H1 (cell line): ENCODE data around the gene RERE. TPM values are rescaled to one million over a fixed set of nuclear protein-coding genes. Genes with fewer than 3 reads are reported as not detected.

Experiments used
- CTCF ChIA-PET: fragments of 300-600 bp; sonication (Branson Sonifier 250); formaldehyde crosslinking; loops from one replicate; lab custom pipeline; 2021; ENCODE audit not compliant: partially characterized antibody; lab: Charles Lee
- POLR2A ChIA-PET: fragments of 300-600 bp; sonication (Branson Sonifier 250); formaldehyde crosslinking; loops from one replicate; lab custom pipeline; 2021; ENCODE audit warnings: inconsistent platforms; ENCODE audit not compliant: partially characterized antibody; lab: Charles Lee
- DNase-seq, 2 experiments: peaks; one replicate each; pipeline versions ENCODE4 v3.0.0 to v3.0.0-alpha.2; 2010 to 2022; ENCODE audit warnings: low spot score in 2 of 2, low read depth in 1 of 2, mixed read lengths in 1 of 2
- FAIRE-seq: peaks from 2 replicates; lab custom pipeline; 2011; peaks lifted over from hg19 to GRCh38; lab: Jason Lieb, UNC
- H2AFZ ChIP-seq: 2 replicates; pipeline ENCODE4 v1.8.1; 2012; ENCODE audit warnings: low read length, inconsistent platforms
- H2AK5ac ChIP-seq: 2 replicates; pipeline ENCODE4 v1.6.1; 2013; ENCODE audit warnings: low read depth, low read length
- H2BK120ac ChIP-seq: replicated peaks from 2 replicates; pipeline ENCODE3; 2013; ENCODE audit warnings: low read depth, low read length, inconsistent platforms
- H2BK12ac ChIP-seq: 2 replicates; pipeline ENCODE4 v1.6.1; 2013; ENCODE audit warnings: low read depth, low read length
- H2BK15ac ChIP-seq: 2 replicates; pipeline ENCODE4 v1.6.1; 2013; ENCODE audit warnings: low read length
- H2BK20ac ChIP-seq: 2 replicates; pipeline ENCODE4 v1.6.1; 2013; ENCODE audit warnings: low read length
- H2BK5ac ChIP-seq: 2 replicates; pipeline ENCODE4 v1.6.1; 2013; ENCODE audit warnings: low read depth, low read length
- H3K14ac ChIP-seq: 2 replicates; pipeline ENCODE4 v1.6.1; 2013; ENCODE audit warnings: inconsistent platforms; ENCODE audit not compliant: insufficient read length
- H3K18ac ChIP-seq: 2 replicates; pipeline ENCODE4 v1.6.1; 2013; ENCODE audit warnings: low read length; ENCODE audit errors: extremely low read depth
- H3K23ac ChIP-seq: 2 replicates; pipeline ENCODE4 v1.6.1; 2013; ENCODE audit warnings: inconsistent platforms; ENCODE audit not compliant: insufficient read length
- H3K23me2 ChIP-seq: 2 replicates; pipeline ENCODE4 v1.6.1; 2013; ENCODE audit warnings: low read depth, low read length
- H3K27ac ChIP-seq: 2 replicates; pipeline ENCODE4 v1.6.1; 2011; ENCODE audit warnings: low read depth, low read length, inconsistent platforms
- H3K27me3 ChIP-seq, 4 experiments: replicated peaks in 1 of 4; 1 replicate in 1 of 4; 2 replicates in 3 of 4; pipeline versions ENCODE4 v1.6.1 to v1.8.1; 2011 to 2013; ENCODE audit warnings: low read length in 3 of 4, mild to moderate bottlenecking in 3 of 4, inconsistent platforms in 2 of 4, mixed read lengths in 2 of 4, moderate library complexity in 1 of 4; ENCODE audit not compliant: control insufficient read depth in 3 of 4, insufficient read depth in 3 of 4; ENCODE audit errors: extremely low read depth in 1 of 4
- H3K36me3 ChIP-seq, 4 experiments: 2 replicates each; pipeline versions ENCODE4 v1.6.1 to v1.8.1; 2011 to 2013; ENCODE audit warnings: mild to moderate bottlenecking in 4 of 4, low read length in 3 of 4, moderate library complexity in 2 of 4, control low read depth in 1 of 4, inconsistent platforms in 1 of 4; ENCODE audit not compliant: insufficient read depth in 4 of 4, control insufficient read depth in 2 of 4
- H3K4ac ChIP-seq: replicated peaks from 2 replicates; pipeline ENCODE3; 2013; ENCODE audit warnings: low read length, low read depth, mixed read lengths, inconsistent platforms; ENCODE audit not compliant: insufficient read length
- H3K4me1 ChIP-seq, 4 experiments: replicated peaks in 1 of 4; 1 replicate in 1 of 4; 2 replicates in 3 of 4; pipeline versions ENCODE4 v1.6.1 to v1.8.1; 2011 to 2013; ENCODE audit warnings: low read length in 3 of 4, inconsistent platforms in 2 of 4, mixed read lengths in 1 of 4; ENCODE audit not compliant: insufficient read depth in 4 of 4, control insufficient read depth in 3 of 4
- H3K4me2 ChIP-seq, 2 experiments: 2 replicates each; pipeline versions ENCODE4 v1.6.1 to v1.8.1; 2011 to 2013; ENCODE audit warnings: low read depth in 2 of 2, low read length in 2 of 2, control low read depth in 1 of 2, inconsistent platforms in 1 of 2, mild to moderate bottlenecking in 1 of 2; ENCODE audit not compliant: insufficient read depth in 1 of 2
- H3K4me3 ChIP-seq, 4 experiments: fragments of 200-600, 300-600 bp in 1 of 4; sonication (generic), shearing (Covaris generic), sonication (Bioruptor Twin) in 1 of 4; 2 replicates each; pipeline versions ENCODE4 v1.5.1 to v1.8.1; 2011 to 2016; ENCODE audit warnings: low read length in 4 of 4, low read depth in 3 of 4, control low read depth in 2 of 4, inconsistent platforms in 2 of 4, mild to moderate bottlenecking in 2 of 4, mixed read lengths in 1 of 4, moderate library complexity in 1 of 4; ENCODE audit not compliant: insufficient read depth in 2 of 4; ENCODE audit errors: extremely low read depth in 1 of 4
- H3K56ac ChIP-seq: replicated peaks from 2 replicates; pipeline ENCODE3; 2013; ENCODE audit warnings: low read depth, mild to moderate bottlenecking, mixed read lengths, low read length, inconsistent platforms; ENCODE audit not compliant: insufficient read length
- H3K79me1 ChIP-seq: 2 replicates; pipeline ENCODE4 v1.6.1; 2013; ENCODE audit warnings: low read depth, low read length, control low read depth
- H3K79me2 ChIP-seq, 2 experiments: 2 replicates each; pipeline versions ENCODE4 v1.6.1 to v1.8.1; 2012 to 2013; ENCODE audit warnings: low read length in 2 of 2, mild to moderate bottlenecking in 2 of 2, inconsistent platforms in 1 of 2; ENCODE audit not compliant: insufficient read depth in 2 of 2, control insufficient read depth in 1 of 2
- H3K9ac ChIP-seq, 4 experiments: replicated peaks in 1 of 4; 1 replicate in 1 of 4; 2 replicates in 3 of 4; pipeline versions ENCODE4 v1.6.1 to v1.8.1; 2011 to 2013; ENCODE audit warnings: low read depth in 3 of 4, low read length in 3 of 4, control low read depth in 2 of 4, mild to moderate bottlenecking in 2 of 4, moderate library complexity in 2 of 4, inconsistent platforms in 1 of 4; ENCODE audit errors: extremely low read depth in 1 of 4
- H3K9me3 ChIP-seq, 2 experiments: 2 replicates each; pipeline versions ENCODE4 v1.6.1 to v1.8.1; 2012 to 2013; ENCODE audit warnings: mild to moderate bottlenecking in 2 of 2, moderate library complexity in 2 of 2, control low read depth in 1 of 2, inconsistent platforms in 1 of 2, low read depth in 1 of 2, low read length in 1 of 2, mixed read lengths in 1 of 2; ENCODE audit not compliant: insufficient read depth in 2 of 2
- H4K20me1 ChIP-seq, 2 experiments: replicated peaks in 1 of 2; 2 replicates each; pipeline versions ENCODE3 to v1.8.1; 2011 to 2013; ENCODE audit warnings: inconsistent platforms in 2 of 2, low read length in 2 of 2, mild to moderate bottlenecking in 1 of 2; ENCODE audit not compliant: insufficient read depth in 2 of 2, control insufficient read depth in 1 of 2
- H4K5ac ChIP-seq: 2 replicates; pipeline ENCODE4 v1.6.1; 2013; ENCODE audit warnings: low read length, low read depth, mixed read lengths, inconsistent platforms; ENCODE audit not compliant: insufficient read length
- H4K8ac ChIP-seq: 2 replicates; pipeline ENCODE4 v1.8.0; 2013; ENCODE audit warnings: mild to moderate bottlenecking, moderate library complexity, low read length, inconsistent platforms; ENCODE audit not compliant: insufficient read depth; ENCODE audit errors: extremely low read depth
- H4K91ac ChIP-seq: replicated peaks from 2 replicates; pipeline ENCODE3; 2013; ENCODE audit warnings: low read length, mixed read lengths, inconsistent platforms; ENCODE audit not compliant: insufficient read length
- BCL11A ChIP-seq, 2 experiments: IDR thresholded peaks; one replicate each; pipeline ENCODE4 v1.6.1; 2011; ENCODE audit warnings: low read depth in 2 of 2, low read length in 2 of 2, mild to moderate bottlenecking in 2 of 2
- CHD1 ChIP-seq: IDR thresholded peaks from 2 replicates; pipeline ENCODE4 v1.6.1; 2012; ENCODE audit warnings: low read depth, low read length, improper control_type of control experiment
- EGR1 ChIP-seq: IDR thresholded peaks from 2 replicates; pipeline ENCODE4 v1.6.1; 2011; ENCODE audit warnings: low read depth, low read length, borderline replicate concordance
- RBBP5 ChIP-seq: IDR thresholded peaks from 2 replicates; pipeline ENCODE4 v1.7.1; 2012; ENCODE audit warnings: low read depth, mild to moderate bottlenecking, inconsistent platforms, low read length, moderate library complexity, borderline replicate concordance
- SRF ChIP-seq: IDR thresholded peaks from 2 replicates; pipeline ENCODE4 v1.6.1; 2011; ENCODE audit warnings: mild to moderate bottlenecking, low read depth, low read length, moderate library complexity
- TAF1 ChIP-seq: IDR thresholded peaks from 2 replicates; pipeline ENCODE4 v1.6.1; 2011; ENCODE audit warnings: mild to moderate bottlenecking, low read depth, low read length
- TBP ChIP-seq: IDR thresholded peaks from 2 replicates; pipeline ENCODE4 v1.6.1; 2011; ENCODE audit warnings: low read depth, low read length, improper control_type of control experiment
- polyA plus RNA-seq, 7 experiments: library from polyadenylated mRNA; depleted of rRNA in 3 of 7; stranded (reverse) in 5 of 7; unstranded in 2 of 7; fragments of >200 nt in 5 of 7; fragments of 200-250 nt in 2 of 7; gene quantifications; 1 replicate in 5 of 7; 2 replicates in 1 of 7; 4 replicates in 1 of 7; pipeline versions ENCODE4 v1.2.1 to v1.2.3, GENCODE V29; 2011 to 2013; ENCODE audit warnings: missing spikeins in 2 of 7, mixed read lengths in 2 of 7
- total RNA-seq: library from RNA; stranded (reverse); fragmentation: NEBNext Ultra II Directional; extraction: Animal tissue kit (Norgen Biotek cat#: 25700); gene quantifications from 2 replicates; pipeline ENCODE4 v1.2.1, GENCODE V29; 2021

RERE gene
- total and polyA plus RNA-seq, 2 of the 8 experiments (the other 6 are each of a cell fraction or from before 2014, with no cell fraction given): 15.3 to 142 TPM

- DNase-seq (no peak), FAIRE-seq (no peak)
- Histone ChIP-seq H3K27me3 (no peaks in the 10 kb centered on the region), H3K56ac (no peak overlapping the region), H2BK12ac (no peak overlapping the region), H3K27ac (no peak overlapping the region), H3K4me1 (peaks cover 3 to 7% (median 4%) of the 10 kb centered on the region in 4 experiments; a peak in 5 of 7 replicates), H4K20me1 (peaks cover 6 to 9% of the 10 kb centered on the region in 2 experiments), H2AK5ac (no peak overlapping the region), H3K14ac (no peak overlapping the region), H4K91ac (no peak overlapping the region)
- POLR2A ChIA-PET: interaction anchor here (1.3 kb wide), 1 partner anchor 8 kb away, joined by 4 read pairs; no protein-coding TSS in a partner anchor
- TF ChIP-seq BCL11A (IDR thresholded peaks at IDR 0.05; ENCODE audit: low read depth in 2 of 2, low read length in 2 of 2) (no peak), TAF1 (no peak), SRF (no peak), RBBP5 (no peak), EGR1 (no peak), TBP (no peak), CHD1 (no peak)
- TF ChIP-seq, all 59 proteins: peak for 0
- Histone ChIP-seq H3K23ac (no peak overlapping the region), H3K79me2 (peaks cover 18 to 80% of the 10 kb centered on the region in 2 experiments), H3K36me3 (no peaks in the 10 kb centered on the region), H3K9ac (no peak overlapping the region), H2AFZ (no peak overlapping the region), H2BK15ac (no peak overlapping the region), H2BK5ac (no peak overlapping the region), H3K4me3 (no peak overlapping the region; a peak in 1 of 8 replicates), H3K79me1 (peaks cover 9% of the 10 kb centered on the region; the same call in 1 of the 2 replicates), H3K23me2 (peaks cover 5% of the 10 kb centered on the region), H3K18ac (no peak overlapping the region), H3K9me3 (no peaks in the 10 kb centered on the region), H3K4me2 (no peak overlapping the region; a peak in 1 of 4 replicates), H2BK20ac (no peak overlapping the region), H4K5ac (no peak overlapping the region), H3K4ac (no peak overlapping the region), H2BK120ac (no peak overlapping the region), H4K8ac (no peak overlapping the region)
- CTCF ChIA-PET: interaction anchor here (2.1 kb wide), 1 partner anchor 35 kb away, joined by 13 read pairs; no protein-coding TSS in a partner anchor
Measured at GRCh38 chr1:8813991-8814390, 3.4 kb downstream of the RERE start.
